NOMO-1 (cell line): Measurements from ENCODE around the gene C1QB.

ENCODE experiments used
- DNase-seq, 2 experiments: peaks; one replicate each; lab custom pipeline; 2025; ENCODE audit not compliant: unreplicated experiment in 2 of 2; lab: John Stamatoyannopoulos, UW

The C1QB gene

GRCh38 chr1:22633697-22634463 is 19.2 kb upstream of the C1QB start:
- DNase-seq = no peak

- no peak for DNase-seq
Observed at GRCh38 chr1:22635436-22635835, 17.6 kb upstream of the C1QB start.

- peak; percentile 42 to 65 for DNase-seq
Observed at GRCh38 chr1:22636353-22636752, 16.7 kb upstream of the C1QB start, which contains the start of gene C1QA. TSS of gene C1QA (plus strand) at chr1:22636628. CDS start at chr1:22637617, 989 bp downstream.

GRCh38 chr1:22636927-22637326 is 16.1 kb upstream of the C1QB start:
- DNase-seq = no peak

- DNase-seq = no peak
Observed at GRCh38 chr1:22637907-22638445, 15.1 kb upstream of the C1QB start.

GRCh38 chr1:22638476-22639234 is 14.4 kb upstream of the C1QB start:
- no peak for DNase-seq

- no peak for DNase-seq
Observed at GRCh38 chr1:22639286-22639685, 13.8 kb upstream of the C1QB start.

GRCh38 chr1:22641247-22641646 is 11.8 kb upstream of the C1QB start:
- DNase-seq = no peak

- peak in 1 of 2 experiments; percentile 30 for DNase-seq
Observed at GRCh38 chr1:22641906-22642636, 11.0 kb upstream of the C1QB start.

GRCh38 chr1:22643381-22643780 is 9.7 kb upstream of the C1QB start, which contains the start of gene C1QC:
TSS of gene C1QC (plus strand) at chr1:22643633. CDS start at chr1:22644024, 391 bp downstream.
- DNase-seq = no peak

GRCh38 chr1:22643928-22644327 is 9.1 kb upstream of the C1QB start:
- DNase-seq = no peak

- DNase-seq = no peak
Observed at GRCh38 chr1:22645931-22646330, 7.1 kb upstream of the C1QB start.

GRCh38 chr1:22646384-22646783 is 6.7 kb upstream of the C1QB start:
- no peak for DNase-seq

- DNase-seq = no peak
Observed at GRCh38 chr1:22650089-22650693, 2.8 kb upstream of the C1QB start.

- DNase-seq = peak in 1 of 2 experiments; percentile 17
Observed at GRCh38 chr1:22651941-22652856, 837 bp upstream of the C1QB start.

GRCh38 chr1:22654692-22655091 is 1.7 kb downstream of the C1QB start:
- DNase-seq = no peak

- DNase-seq = no peak
Observed at GRCh38 chr1:22658385-22659163, 5.5 kb downstream of the C1QB start.

- DNase-seq = no peak
Observed at GRCh38 chr1:22660716-22661241, 7.7 kb downstream of the C1QB start.
